Measurements from ENCODE around the gene ZNF445.
"Not testable (repeated sequence)": the region's sequence is repeated elsewhere in the genome, so short reads cannot be mapped to it uniquely, and the experiment has no call there.

ZNF445 gene

GRCh38 chr3:44477312-44478030, at the start of gene ZNF445:
ZNF445 (minus strand) TSS chr3:44477670; CDS start chr3:44455549, 22,121 bp downstream.
- DNase-seq = peak in 55 of 56 donors; percentile 21 to 87 (median 69)

- no peak for DNase-seq
These were observed 47.6 kb upstream of the ZNF445 start for GRCh38 chr3:44525060-44525459.

GRCh38 chr3:44522494-44522933, 45.0 kb upstream of the ZNF445 start:
- no peak for DNase-seq

- no peak for DNase-seq
These were observed 44.3 kb upstream of the ZNF445 start for GRCh38 chr3:44521721-44522120.

- no peak for DNase-seq
These were observed 41.3 kb upstream of the ZNF445 start for GRCh38 chr3:44518782-44519156.

- no peak for DNase-seq
These were observed 38.8 kb upstream of the ZNF445 start for GRCh38 chr3:44516230-44516629.

GRCh38 chr3:44513513-44513912, 36.0 kb upstream of the ZNF445 start:
- no peak for DNase-seq

GRCh38 chr3:44511238-44511566, 33.7 kb upstream of the ZNF445 start:
- peak in 1 of 56 donors; percentile 30 for DNase-seq

GRCh38 chr3:44510000-44510368, 32.5 kb upstream of the ZNF445 start:
- peak in 1 of 56 donors; percentile 63 for DNase-seq

GRCh38 chr3:44509393-44509921, 32.0 kb upstream of the ZNF445 start:
- no peak for DNase-seq

GRCh38 chr3:44506961-44507360, 29.5 kb upstream of the ZNF445 start:
- DNase-seq = no peak

- DNase-seq = no peak
These were observed 29.1 kb upstream of the ZNF445 start for GRCh38 chr3:44506556-44506955.

- DNase-seq = no peak
These were observed 27.1 kb upstream of the ZNF445 start for GRCh38 chr3:44504566-44504965.

- not testable (repeated sequence) for DNase-seq
These were observed 25.7 kb upstream of the ZNF445 start for GRCh38 chr3:44503178-44503577.

- no peak for DNase-seq
These were observed 24.5 kb upstream of the ZNF445 start for GRCh38 chr3:44501971-44502370.

GRCh38 chr3:44499899-44500168, 22.4 kb upstream of the ZNF445 start:
- DNase-seq = not testable (repeated sequence)

- no peak for DNase-seq
These were observed 21.9 kb upstream of the ZNF445 start for GRCh38 chr3:44499149-44499898.

- DNase-seq = no peak
These were observed 18.4 kb upstream of the ZNF445 start for GRCh38 chr3:44495636-44496415.

GRCh38 chr3:44492496-44492895, 15.0 kb upstream of the ZNF445 start:
- DNase-seq = no peak

GRCh38 chr3:44482721-44483120, 5.3 kb upstream of the ZNF445 start:
- no peak for DNase-seq

- DNase-seq = no peak
These were observed 1.2 kb upstream of the ZNF445 start for GRCh38 chr3:44478606-44479094.

GRCh38 chr3:44478055-44478468, 592 bp upstream of the ZNF445 start:
- DNase-seq = no peak

Data from amygdala (tissue), 56 donors.